Nephron progenitor cell (in vitro differentiated cells): ENCODE measurements around the gene ANKRD63.

Experiments
- DNase-seq: peaks from one replicate; pipeline ENCODE4 v3.0.0; 2021
- H3K27ac Mint-ChIP-seq: 2 replicates; pipeline ENCODE4 v1.8.0; 2021; ENCODE audit warnings: mild to moderate bottlenecking, moderate library complexity, mixed read lengths
- H3K27me3 Mint-ChIP-seq: 2 replicates; pipeline ENCODE4 v1.8.0; 2021; ENCODE audit warnings: mild to moderate bottlenecking, low read depth, mixed read lengths; ENCODE audit not compliant: poor library complexity
- H3K36me3 Mint-ChIP-seq: 2 replicates; pipeline ENCODE4 v1.8.0; 2021; ENCODE audit warnings: low read depth, mixed read lengths
- H3K4me1 Mint-ChIP-seq: 2 replicates; pipeline ENCODE4 v1.8.0; 2021; ENCODE audit warnings: mixed read lengths
- H3K4me3 Mint-ChIP-seq: 2 replicates; pipeline ENCODE4 v1.8.0; 2021; ENCODE audit warnings: mild to moderate bottlenecking, moderate library complexity, mixed read lengths
- H3K9me3 Mint-ChIP-seq: 2 replicates; pipeline ENCODE4 v1.8.0; 2021; ENCODE audit warnings: mild to moderate bottlenecking, moderate library complexity, mixed read lengths
- CTCF ChIP-seq: fragments of 200-600 bp; sonication (generic); IDR thresholded peaks from 2 replicates; pipeline ENCODE4 v1.5.0; 2021; ENCODE audit warnings: antibody characterized with exemption

Gene ANKRD63

GRCh38 chr15:40295877-40296560, 13.2 kb upstream of the ANKRD63 start:
- no peak overlapping the region for H3K27ac Mint-ChIP-seq
- H3K4me1 Mint-ChIP-seq: peaks cover 29% of the 10 kb centered on the region
- H3K36me3 Mint-ChIP-seq: peaks cover 8% of the 10 kb centered on the region
- H3K27me3 Mint-ChIP-seq: peaks cover 55% of the 10 kb centered on the region
- H3K4me3 Mint-ChIP-seq: no peak overlapping the region
- H3K9me3 Mint-ChIP-seq: peaks cover 19% of the 10 kb centered on the region
- TF ChIP-seq CTCF: no peak
- no peak for DNase-seq

- peaks cover 14% of the 10 kb centered on the region for H3K9me3 Mint-ChIP-seq
- DNase-seq: no peak
- H3K27ac Mint-ChIP-seq: no peak overlapping the region
- H3K27me3 Mint-ChIP-seq: peaks cover 59% of the 10 kb centered on the region
- no peak overlapping the region for H3K4me3 Mint-ChIP-seq
- peaks cover 33% of the 10 kb centered on the region for H3K4me1 Mint-ChIP-seq
- TF ChIP-seq CTCF: no peak
- H3K36me3 Mint-ChIP-seq: peaks cover 8% of the 10 kb centered on the region
These were observed 12.4 kb upstream of the ANKRD63 start for GRCh38 chr15:40295297-40295696.

- Mint-ChIP-seq H3K9me3 (peaks cover 4% of the 10 kb centered on the region), H3K4me1 (peaks cover 34% of the 10 kb centered on the region), H3K4me3 (no peak overlapping the region), H3K36me3 (peaks cover 2% of the 10 kb centered on the region), H3K27ac (no peak overlapping the region), H3K27me3 (peaks cover 70% of the 10 kb centered on the region)
- no peak for TF ChIP-seq CTCF
- DNase-seq: no peak
These were observed 11.3 kb upstream of the ANKRD63 start for GRCh38 chr15:40293905-40294895.

GRCh38 chr15:40293006-40293405, 10.1 kb upstream of the ANKRD63 start:
- Mint-ChIP-seq H3K36me3 (no peaks in the 10 kb centered on the region), H3K27me3 (peaks cover 79% of the 10 kb centered on the region)

GRCh38 chr15:40292246-40292645, 9.4 kb upstream of the ANKRD63 start:
- H3K4me3 Mint-ChIP-seq: no peak overlapping the region

More at GRCh38 chr15:40293006-40293405, 10.1 kb upstream of the ANKRD63 start:
- H3K4me3 Mint-ChIP-seq: no peak overlapping the region
- H3K4me1 Mint-ChIP-seq: peaks cover 37% of the 10 kb centered on the region
- DNase-seq: no peak
- no peaks in the 10 kb centered on the region for H3K9me3 Mint-ChIP-seq
- H3K27ac Mint-ChIP-seq: no peak overlapping the region
- no peak for TF ChIP-seq CTCF

More at GRCh38 chr15:40292246-40292645, 9.4 kb upstream of the ANKRD63 start:
- no peak for TF ChIP-seq CTCF
- peaks cover 85% of the 10 kb centered on the region for H3K27me3 Mint-ChIP-seq
- no peaks in the 10 kb centered on the region for H3K9me3 Mint-ChIP-seq
- no peak overlapping the region for H3K27ac Mint-ChIP-seq
- H3K36me3 Mint-ChIP-seq: no peaks in the 10 kb centered on the region
- peaks cover 39% of the 10 kb centered on the region for H3K4me1 Mint-ChIP-seq
- no peak for DNase-seq
